K562 (cell line): ENCODE measurements around the gene NOP10. TPM values are rescaled to one million over a fixed set of nuclear protein-coding genes. Genes with fewer than 3 reads are reported as not detected.

ENCODE experiments used
- ARNT ChIP-seq, 2 experiments: fragments of 450-650 bp; IDR thresholded peaks; 2 replicates each; pipeline ENCODE4 v1.6.1; 2016; ENCODE audit warnings: mild to moderate bottlenecking in 1 of 2
- CBX8 ChIP-seq: fragments of 200-600 bp; sonication (generic); IDR thresholded peaks from 2 replicates; pipeline ENCODE4 v1.6.1; 2012; ENCODE audit warnings: borderline replicate concordance, mixed run types, low read depth, mild to moderate bottlenecking, moderate library complexity, mixed read lengths, low read length, control low read depth, inconsistent platforms; ENCODE audit not compliant: poor library complexity, severe bottlenecking; ENCODE audit errors: extremely low read depth
- RBM22 ChIP-seq: fragments of 200-400 bp; formaldehyde crosslinking; IDR thresholded peaks from 2 replicates; pipeline ENCODE4 v1.6.1; 2018; ENCODE audit warnings: low read length, low read depth; ENCODE audit not compliant: poor library complexity, severe bottlenecking
- TCFL5 ChIP-seq: fragments of 250-450 bp; sonication (Bioruptor Pico); conservative IDR thresholded peaks from 2 replicates; pipeline ENCODE4 v1.6.1; 2021; ENCODE audit warnings: mild to moderate bottlenecking, moderate library complexity, matching md5 sums
- TEAD4 ChIP-seq, 2 experiments: sonication (generic) in 1 of 2; formaldehyde crosslinking in 1 of 2; IDR thresholded peaks; 2 replicates each; pipeline versions ENCODE4 v1.6.1 to v1.8.0; 2012 to 2022; ENCODE audit warnings: borderline replicate concordance in 1 of 2, inconsistent platforms in 1 of 2, low read length in 1 of 2, mild to moderate bottlenecking in 1 of 2, missing genetic modification reagents in 1 of 2
- ZNF134 ChIP-seq: fragments of 250-450 bp; sonication (Bioruptor Pico); conservative IDR thresholded peaks from 2 replicates; pipeline ENCODE4 v1.4.0; 2020
- ZNF79 ChIP-seq: fragments of 250-450 bp; sonication (Bioruptor Pico); IDR thresholded peaks from 2 replicates; pipeline ENCODE4 v1.4.0; 2020; ENCODE audit warnings: low read depth, mild to moderate bottlenecking, moderate library complexity
- polyA plus RNA-seq, 8 experiments: library from polyadenylated mRNA; depleted of rRNA in 4 of 8; stranded (reverse) in 5 of 8; unstranded in 3 of 8; fragments of >200 nt; fragmentation: Nextera tagmentation in 2 of 8; fragmentation: Illumina TruSeq in 1 of 8; extraction: Ambion mirVana in 2 of 8; extraction: Trizol in 1 of 8; gene quantifications; 2 replicates each; pipeline versions ENCODE4 v1.2.1 to v1.2.3, GENCODE V29; 2011 to 2014; ENCODE audit warnings: inconsistent platforms in 1 of 8, missing spikeins in 1 of 8
- total RNA-seq, 7 experiments: library from RNA; depleted of rRNA in 6 of 7; stranded (reverse); fragments of >200 nt in 6 of 7; fragmentation: Illumina TruSeq in 2 of 7; extraction: Trizol in 2 of 7; gene quantifications; 2 replicates each; pipeline versions ENCODE4 v1.2.1 to v1.2.3, GENCODE V29; 2011 to 2021; ENCODE audit warnings: low replicate concordance in 1 of 7
- TF ChIP-seq, protein P1 (sequence below): sonication (generic); formaldehyde crosslinking; IDR thresholded peaks from 2 replicates; pipeline ENCODE4 v1.9.0; 2022; ENCODE audit warnings: mild to moderate bottlenecking, missing genetic modification reagents
- TF ChIP-seq, protein P2 (sequence below): fragments of 200-400 bp; formaldehyde crosslinking; IDR thresholded peaks from 2 replicates; pipeline ENCODE4 v1.6.1; 2017; ENCODE audit warnings: mild to moderate bottlenecking, low read depth, low read length, moderate library complexity
- TF ChIP-seq, protein P3 (sequence below): fragments of 250-450 bp; sonication (Bioruptor Pico); IDR thresholded peaks from 2 replicates; pipeline ENCODE4 v1.5.0; 2020; ENCODE audit warnings: mild to moderate bottlenecking, borderline replicate concordance

NOP10 gene
- total and polyA plus RNA-seq, 9 of the 15 experiments (the other 6 are each of a cell fraction or from before 2014, with no cell fraction given): 250 to 1,663 (median 449) TPM

DNA sequence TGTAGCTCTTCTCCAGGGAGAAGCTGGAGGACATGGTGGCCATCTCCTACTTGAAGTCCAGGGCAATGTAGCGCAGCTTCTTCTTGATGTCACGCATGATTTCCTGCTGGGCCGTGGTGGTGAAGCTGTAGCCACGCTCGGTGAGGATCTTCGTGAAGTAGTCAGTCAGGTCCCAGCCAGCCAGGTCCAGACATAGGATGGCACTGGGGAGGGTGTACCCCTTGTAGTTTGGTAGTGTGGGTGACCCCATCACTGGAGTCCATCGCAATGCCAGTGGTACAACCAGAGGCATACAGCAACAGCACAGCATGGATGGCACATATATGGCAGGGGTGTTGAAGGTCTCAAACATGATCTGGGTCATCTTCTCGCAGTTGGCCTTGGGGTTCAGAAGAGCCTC lies 31.0 kb upstream of the NOP10 start (continued):
- TF ChIP-seq TEAD4 (IDR thresholded peaks at IDR 0.05; ENCODE audit: low read length) (no peak), TEAD4 (CRISPR knock-in tag; IDR thresholded peaks at IDR 0.05; ENCODE audit: borderline replicate concordance) (no peak), ZNF134 (no peak), TCFL5 (no peak), ARNT (IDR thresholded peaks at IDR 0.05) (no peak), ZNF79 (no peak), RBM22 (no peak), CBX8 (no peak)
- TF ChIP-seq, protein P1, sequence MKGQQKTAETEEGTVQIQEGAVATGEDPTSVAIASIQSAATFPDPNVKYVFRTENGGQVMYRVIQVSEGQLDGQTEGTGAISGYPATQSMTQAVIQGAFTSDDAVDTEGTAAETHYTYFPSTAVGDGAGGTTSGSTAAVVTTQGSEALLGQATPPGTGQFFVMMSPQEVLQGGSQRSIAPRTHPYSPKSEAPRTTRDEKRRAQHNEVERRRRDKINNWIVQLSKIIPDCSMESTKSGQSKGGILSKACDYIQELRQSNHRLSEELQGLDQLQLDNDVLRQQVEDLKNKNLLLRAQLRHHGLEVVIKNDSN (CRISPR knock-in tag): no peak
- TF ChIP-seq, protein P2, sequence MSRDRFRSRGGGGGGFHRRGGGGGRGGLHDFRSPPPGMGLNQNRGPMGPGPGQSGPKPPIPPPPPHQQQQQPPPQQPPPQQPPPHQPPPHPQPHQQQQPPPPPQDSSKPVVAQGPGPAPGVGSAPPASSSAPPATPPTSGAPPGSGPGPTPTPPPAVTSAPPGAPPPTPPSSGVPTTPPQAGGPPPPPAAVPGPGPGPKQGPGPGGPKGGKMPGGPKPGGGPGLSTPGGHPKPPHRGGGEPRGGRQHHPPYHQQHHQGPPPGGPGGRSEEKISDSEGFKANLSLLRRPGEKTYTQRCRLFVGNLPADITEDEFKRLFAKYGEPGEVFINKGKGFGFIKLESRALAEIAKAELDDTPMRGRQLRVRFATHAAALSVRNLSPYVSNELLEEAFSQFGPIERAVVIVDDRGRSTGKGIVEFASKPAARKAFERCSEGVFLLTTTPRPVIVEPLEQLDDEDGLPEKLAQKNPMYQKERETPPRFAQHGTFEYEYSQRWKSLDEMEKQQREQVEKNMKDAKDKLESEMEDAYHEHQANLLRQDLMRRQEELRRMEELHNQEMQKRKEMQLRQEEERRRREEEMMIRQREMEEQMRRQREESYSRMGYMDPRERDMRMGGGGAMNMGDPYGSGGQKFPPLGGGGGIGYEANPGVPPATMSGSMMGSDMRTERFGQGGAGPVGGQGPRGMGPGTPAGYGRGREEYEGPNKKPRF: no peak
- TF ChIP-seq, protein P3, sequence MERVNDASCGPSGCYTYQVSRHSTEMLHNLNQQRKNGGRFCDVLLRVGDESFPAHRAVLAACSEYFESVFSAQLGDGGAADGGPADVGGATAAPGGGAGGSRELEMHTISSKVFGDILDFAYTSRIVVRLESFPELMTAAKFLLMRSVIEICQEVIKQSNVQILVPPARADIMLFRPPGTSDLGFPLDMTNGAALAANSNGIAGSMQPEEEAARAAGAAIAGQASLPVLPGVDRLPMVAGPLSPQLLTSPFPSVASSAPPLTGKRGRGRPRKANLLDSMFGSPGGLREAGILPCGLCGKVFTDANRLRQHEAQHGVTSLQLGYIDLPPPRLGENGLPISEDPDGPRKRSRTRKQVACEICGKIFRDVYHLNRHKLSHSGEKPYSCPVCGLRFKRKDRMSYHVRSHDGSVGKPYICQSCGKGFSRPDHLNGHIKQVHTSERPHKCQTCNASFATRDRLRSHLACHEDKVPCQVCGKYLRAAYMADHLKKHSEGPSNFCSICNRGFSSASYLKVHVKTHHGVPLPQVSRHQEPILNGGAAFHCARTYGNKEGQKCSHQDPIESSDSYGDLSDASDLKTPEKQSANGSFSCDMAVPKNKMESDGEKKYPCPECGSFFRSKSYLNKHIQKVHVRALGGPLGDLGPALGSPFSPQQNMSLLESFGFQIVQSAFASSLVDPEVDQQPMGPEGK (CRISPR knock-in tag): no peak
- TF ChIP-seq, all 486 proteins: peak for 0
